GM12875 (cell line): ENCODE measurements around the gene NR2C2.
"Not testable (repeated sequence)": the region's sequence is repeated elsewhere in the genome, so short reads cannot be mapped to it uniquely, and the experiment has no call there.

Experiments used
- H3K4me3 ChIP-seq: one replicate; pipeline ENCODE4 v1.5.1; 2011; ENCODE audit warnings: low read depth, low read length, control low read depth
- TF ChIP-seq, protein P1 (sequence below): IDR thresholded peaks from 2 replicates; pipeline ENCODE4 v1.5.1; 2011; ENCODE audit warnings: low read depth, mild to moderate bottlenecking, control low read depth, inconsistent platforms, low read length, moderate library complexity, borderline replicate concordance; ENCODE audit not compliant: insufficient read depth

The NR2C2 gene

GRCh38 chr3:14990780-14991148, 43.4 kb downstream of the NR2C2 start:
- no peak overlapping the region for H3K4me3 ChIP-seq
- TF ChIP-seq, protein P1, sequence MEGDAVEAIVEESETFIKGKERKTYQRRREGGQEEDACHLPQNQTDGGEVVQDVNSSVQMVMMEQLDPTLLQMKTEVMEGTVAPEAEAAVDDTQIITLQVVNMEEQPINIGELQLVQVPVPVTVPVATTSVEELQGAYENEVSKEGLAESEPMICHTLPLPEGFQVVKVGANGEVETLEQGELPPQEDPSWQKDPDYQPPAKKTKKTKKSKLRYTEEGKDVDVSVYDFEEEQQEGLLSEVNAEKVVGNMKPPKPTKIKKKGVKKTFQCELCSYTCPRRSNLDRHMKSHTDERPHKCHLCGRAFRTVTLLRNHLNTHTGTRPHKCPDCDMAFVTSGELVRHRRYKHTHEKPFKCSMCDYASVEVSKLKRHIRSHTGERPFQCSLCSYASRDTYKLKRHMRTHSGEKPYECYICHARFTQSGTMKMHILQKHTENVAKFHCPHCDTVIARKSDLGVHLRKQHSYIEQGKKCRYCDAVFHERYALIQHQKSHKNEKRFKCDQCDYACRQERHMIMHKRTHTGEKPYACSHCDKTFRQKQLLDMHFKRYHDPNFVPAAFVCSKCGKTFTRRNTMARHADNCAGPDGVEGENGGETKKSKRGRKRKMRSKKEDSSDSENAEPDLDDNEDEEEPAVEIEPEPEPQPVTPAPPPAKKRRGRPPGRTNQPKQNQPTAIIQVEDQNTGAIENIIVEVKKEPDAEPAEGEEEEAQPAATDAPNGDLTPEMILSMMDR, result no peak

- TF ChIP-seq, protein P1, result no peak
- H3K4me3 ChIP-seq, result no peak overlapping the region
These were observed 43.9 kb downstream of the NR2C2 start for GRCh38 chr3:14991151-14991742.

- no peak overlapping the region for H3K4me3 ChIP-seq
- TF ChIP-seq, protein P1, result no peak
These were observed 44.6 kb downstream of the NR2C2 start for GRCh38 chr3:14991818-14992612.

GRCh38 chr3:14997941-14998340, 50.6 kb downstream of the NR2C2 start:
- TF ChIP-seq, protein P1, result no peak
- no peak overlapping the region for H3K4me3 ChIP-seq

DNA sequence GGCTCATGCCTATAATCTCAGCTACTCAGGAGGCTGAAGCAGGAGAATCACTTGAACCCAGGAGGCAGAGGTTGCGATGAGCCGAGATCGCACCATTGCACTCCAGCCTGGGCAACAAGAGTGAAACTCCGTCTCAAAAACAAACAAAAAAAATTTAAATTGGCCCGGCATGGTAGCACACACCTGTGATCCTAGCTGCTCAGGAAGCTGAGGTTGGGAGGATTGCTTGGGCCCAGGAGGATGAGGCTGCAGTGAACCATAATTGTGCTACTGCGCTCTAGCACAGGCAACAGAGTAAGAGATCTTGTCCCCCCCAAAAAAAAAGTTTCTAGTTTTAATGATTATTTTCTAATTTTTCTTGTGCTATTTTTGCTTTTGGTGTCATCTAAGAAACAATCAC, 51.8 kb downstream of the NR2C2 start:
- H3K4me3 ChIP-seq, result not testable (repeated sequence)

DNA sequence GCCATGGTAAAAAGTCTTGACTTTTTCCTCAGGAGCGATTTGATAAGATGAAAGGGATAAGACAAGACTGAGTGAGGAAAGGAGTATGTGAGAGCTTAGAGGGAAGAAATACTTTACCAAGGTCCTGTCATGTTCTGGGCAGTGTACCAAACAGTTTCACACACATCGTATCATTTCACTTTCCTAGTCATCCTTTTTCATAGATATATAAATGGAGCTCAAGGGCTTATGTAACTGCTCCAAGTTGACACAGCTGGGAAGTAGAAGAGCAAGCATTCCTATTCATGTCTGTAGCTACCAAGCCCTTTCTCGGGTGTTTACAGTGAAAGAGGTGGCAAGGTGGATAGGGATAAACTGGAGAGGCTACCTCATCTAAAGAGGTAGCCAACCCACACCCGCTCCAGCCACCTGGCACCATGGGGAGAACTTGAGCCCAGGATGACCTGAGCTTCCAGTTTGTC, 60.3 kb downstream of the NR2C2 start:
- H3K4me3 ChIP-seq, result no peak overlapping the region
- TF ChIP-seq, protein P1, result no peak

DNA sequence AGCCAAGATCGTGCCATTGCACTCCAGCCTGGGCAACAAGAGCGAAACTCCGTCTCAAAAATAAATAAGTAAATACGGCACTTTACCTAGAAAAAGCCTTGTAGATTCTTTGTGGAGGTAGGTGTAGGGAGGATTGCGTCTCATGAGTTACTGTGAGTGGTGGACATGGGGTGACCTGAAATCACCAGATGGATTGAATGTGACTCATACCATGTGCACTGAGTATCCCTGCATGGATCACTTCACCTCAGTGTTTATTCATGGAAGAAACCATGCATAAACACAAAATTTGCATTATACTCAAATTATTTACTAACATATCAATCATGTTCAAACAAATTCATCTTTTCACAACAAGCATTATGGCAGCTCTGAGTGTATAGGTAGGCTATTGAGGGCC, 61.8 kb downstream of the NR2C2 start:
- TF ChIP-seq, protein P1, result no peak
- no peak overlapping the region for H3K4me3 ChIP-seq

- H3K4me3 ChIP-seq, result no peak overlapping the region
- TF ChIP-seq, protein P1, result no peak
These were observed 63.3 kb downstream of the NR2C2 start for GRCh38 chr3:15010664-15011063.
